HepG2 (cell line): ENCODE measurements around the gene SIGMAR1. TPM values are rescaled to one million over a fixed set of nuclear protein-coding genes. Genes with fewer than 3 reads are reported as not detected.
A peak's percentile ranks its signal among the peaks of the same experiment; 100 is the strongest.

Experiments
- ERF ChIP-seq: IDR thresholded peaks from 2 replicates; pipeline ENCODE4 v1.6.1; 2018; ENCODE audit warnings: missing biosample characterization, missing genetic modification reagents
- ETV6 ChIP-seq: sonication (generic); formaldehyde crosslinking; conservative IDR thresholded peaks from 2 replicates; pipeline ENCODE4 v1.4.0; 2020; ENCODE audit warnings: missing genetic modification reagents
- KDM3A ChIP-seq: IDR thresholded peaks from 2 replicates; pipeline ENCODE4 v1.6.1; 2018; ENCODE audit warnings: low read depth, missing compliant biosample characterization
- MYNN ChIP-seq: sonication (generic); formaldehyde crosslinking; IDR thresholded peaks from 2 replicates; pipeline ENCODE4 v1.4.0; 2020; ENCODE audit warnings: mild to moderate bottlenecking, low read depth, missing genetic modification reagents
- NAIF1 ChIP-seq: sonication (generic); formaldehyde crosslinking; IDR thresholded peaks from 2 replicates; pipeline ENCODE4 v1.5.0; 2020; ENCODE audit warnings: mild to moderate bottlenecking, missing genetic modification reagents, borderline replicate concordance
- SALL2 ChIP-seq: sonication (generic); formaldehyde crosslinking; IDR thresholded peaks from 2 replicates; pipeline ENCODE4 v1.8.1; 2023; ENCODE audit warnings: mild to moderate bottlenecking, missing genetic modification reagents, inconsistent platforms
- SIN3A ChIP-seq: IDR thresholded peaks from 2 replicates; pipeline ENCODE4 v1.6.1; 2011; ENCODE audit warnings: low read depth, mild to moderate bottlenecking, control low read depth, low read length, borderline replicate concordance
- SP4 ChIP-seq: sonication (generic); formaldehyde crosslinking; IDR thresholded peaks from 2 replicates; pipeline ENCODE4 v1.8.1; 2023; ENCODE audit warnings: mild to moderate bottlenecking, missing genetic modification reagents
- ZFP36 ChIP-seq: fragments of 150-350 bp; IDR thresholded peaks from 2 replicates; pipeline ENCODE4 v1.6.1; 2018; ENCODE audit warnings: borderline replicate concordance, low read length, low read depth; ENCODE audit not compliant: partially characterized antibody
- ZNF24 ChIP-seq: fragments of 450-650 bp; IDR thresholded peaks from 2 replicates; pipeline ENCODE4 v1.6.1; 2017; ENCODE audit warnings: antibody characterized with exemption, mild to moderate bottlenecking
- ZNF264 ChIP-seq: sonication (generic); formaldehyde crosslinking; IDR thresholded peaks from 2 replicates; pipeline ENCODE4 v1.4.0; 2020; ENCODE audit warnings: missing genetic modification reagents
- ZNF274 ChIP-seq: sonication (generic); formaldehyde crosslinking; IDR thresholded peaks from 2 replicates; pipeline ENCODE4 v1.5.1; 2020; ENCODE audit warnings: mild to moderate bottlenecking, missing genetic modification reagents
- ZNF367 ChIP-seq: sonication (generic); formaldehyde crosslinking; IDR thresholded peaks from 2 replicates; pipeline ENCODE4 v1.4.0; 2020; ENCODE audit warnings: missing genetic modification reagents, borderline replicate concordance
- ZNF598 ChIP-seq: sonication (generic); formaldehyde crosslinking; IDR thresholded peaks from 2 replicates; pipeline ENCODE4 v1.5.1; 2020; ENCODE audit warnings: mild to moderate bottlenecking, missing genetic modification reagents, borderline replicate concordance
- ZNF749 ChIP-seq: sonication (generic); formaldehyde crosslinking; IDR thresholded peaks from 2 replicates; pipeline ENCODE4 v1.8.0; 2022; ENCODE audit warnings: mild to moderate bottlenecking, missing genetic modification reagents, moderate library complexity, borderline replicate concordance
- ZNF850 ChIP-seq: sonication (generic); formaldehyde crosslinking; conservative IDR thresholded peaks from 2 replicates; pipeline ENCODE4 v1.9.0; 2021; ENCODE audit warnings: mild to moderate bottlenecking, missing genetic modification reagents
- polyA plus RNA-seq, 8 experiments: library from polyadenylated mRNA; depleted of rRNA in 3 of 8; stranded (reverse) in 7 of 8; unstranded in 1 of 8; fragments of >200 nt; fragmentation: Illumina TruSeq in 4 of 8; extraction: Trizol in 4 of 8; gene quantifications; 2 replicates each; pipeline versions ENCODE4 v1.2.1 to v1.2.3, GENCODE V29; 2011 to 2016; ENCODE audit warnings: low read depth in 4 of 8, missing spikeins in 1 of 8, mixed read lengths in 1 of 8; ENCODE audit not compliant: insufficient read depth in 1 of 8
- total RNA-seq, 5 experiments: library from RNA; depleted of rRNA; stranded (reverse); fragments of >200 nt; fragmentation: Illumina TruSeq; extraction: Trizol; gene quantifications; 2 replicates each; pipeline ENCODE4 v1.2.3, GENCODE V29; 2016; ENCODE audit warnings: low read depth in 1 of 5
- TF ChIP-seq, protein P1 (sequence below): sonication (generic); formaldehyde crosslinking; IDR thresholded peaks from 2 replicates; pipeline ENCODE4 v1.5.0; 2020; ENCODE audit warnings: mild to moderate bottlenecking, missing genetic modification reagents
- TF ChIP-seq, protein P2 (sequence below): sonication (generic); formaldehyde crosslinking; IDR thresholded peaks from 2 replicates; pipeline ENCODE4 v1.5.1; 2020; ENCODE audit warnings: missing genetic modification reagents, mild to moderate bottlenecking, borderline replicate concordance
- TF ChIP-seq, protein P3 (sequence below): sonication (generic); formaldehyde crosslinking; conservative IDR thresholded peaks from 2 replicates; pipeline ENCODE4 v1.8.1; 2023; ENCODE audit warnings: missing genetic modification reagents

Gene SIGMAR1
- total and polyA plus RNA-seq, 2 of the 13 experiments (the other 11 are each of a cell fraction or from before 2014, with no cell fraction given): 38.9 to 60.8 TPM

DNA sequence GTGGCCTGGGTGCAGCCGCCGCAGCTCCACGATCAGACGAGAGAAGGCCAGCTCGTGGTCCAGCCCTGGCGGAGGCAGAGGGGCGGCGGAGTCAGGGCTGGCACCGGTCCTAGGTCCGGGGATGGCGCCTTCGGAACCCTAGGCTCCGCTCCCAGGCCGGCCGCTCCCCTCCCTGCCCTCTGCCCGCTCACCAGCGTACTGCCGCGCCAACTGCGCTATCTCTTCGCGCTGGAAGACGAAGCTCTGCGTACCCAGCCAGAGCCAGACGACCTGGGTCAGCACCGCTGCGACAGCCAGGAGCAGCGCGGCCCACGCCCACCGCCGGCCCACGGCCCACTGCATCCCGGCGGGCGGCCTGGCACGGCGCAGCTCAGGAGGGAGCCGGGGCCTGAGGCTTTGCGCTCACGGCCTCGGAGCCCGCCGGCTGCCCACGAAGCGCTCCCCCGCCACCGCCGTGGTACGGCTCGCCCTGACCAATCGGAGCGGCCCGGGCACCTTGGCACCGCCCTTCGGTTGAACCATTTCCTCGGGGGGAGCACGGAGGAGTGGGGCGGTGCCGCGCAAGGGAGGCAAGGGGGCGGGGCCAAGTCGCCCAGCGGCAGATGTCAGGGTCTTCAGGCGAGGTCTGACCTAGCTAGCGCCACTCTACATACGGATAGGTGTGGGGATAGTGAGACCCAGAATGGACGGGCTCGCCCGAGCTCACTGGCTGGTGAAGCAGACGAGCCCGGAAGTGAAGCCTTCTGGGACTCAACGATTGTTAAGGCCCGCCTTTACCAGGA is at the start of gene SIGMAR1 (continued):
- TF ChIP-seq, protein P1, sequence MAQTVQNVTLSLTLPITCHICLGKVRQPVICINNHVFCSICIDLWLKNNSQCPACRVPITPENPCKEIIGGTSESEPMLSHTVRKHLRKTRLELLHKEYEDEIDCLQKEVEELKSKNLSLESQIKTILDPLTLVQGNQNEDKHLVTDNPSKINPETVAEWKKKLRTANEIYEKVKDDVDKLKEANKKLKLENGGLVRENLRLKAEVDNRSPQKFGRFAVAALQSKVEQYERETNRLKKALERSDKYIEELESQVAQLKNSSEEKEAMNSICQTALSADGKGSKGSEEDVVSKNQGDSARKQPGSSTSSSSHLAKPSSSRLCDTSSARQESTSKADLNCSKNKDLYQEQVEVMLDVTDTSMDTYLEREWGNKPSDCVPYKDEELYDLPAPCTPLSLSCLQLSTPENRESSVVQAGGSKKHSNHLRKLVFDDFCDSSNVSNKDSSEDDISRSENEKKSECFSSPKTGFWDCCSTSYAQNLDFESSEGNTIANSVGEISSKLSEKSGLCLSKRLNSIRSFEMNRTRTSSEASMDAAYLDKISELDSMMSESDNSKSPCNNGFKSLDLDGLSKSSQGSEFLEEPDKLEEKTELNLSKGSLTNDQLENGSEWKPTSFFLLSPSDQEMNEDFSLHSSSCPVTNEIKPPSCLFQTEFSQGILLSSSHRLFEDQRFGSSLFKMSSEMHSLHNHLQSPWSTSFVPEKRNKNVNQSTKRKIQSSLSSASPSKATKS (CRISPR knock-in tag): no peak
- TF ChIP-seq ERF (CRISPR knock-in tag) (peak; percentile 87; the same call in 1 of the 2 replicates), ZNF367 (CRISPR knock-in tag) (no peak; the same call in 1 of the 2 replicates), ZNF24 (no peak), ZNF264 (CRISPR knock-in tag) (no peak), ZNF598 (CRISPR knock-in tag) (peak; percentile 5; the same call in 1 of the 2 replicates), ZNF749 (CRISPR knock-in tag) (peak; percentile 72; the same call in 1 of the 2 replicates), ETV6 (CRISPR knock-in tag) (0 out of 2 replicates have a peak, but pooled peaks have one; percentile 66), NAIF1 (peak; percentile 95), SIN3A (peak; percentile 73; the same call in 1 of the 2 replicates), ZFP36 (no peak), MYNN (CRISPR knock-in tag) (no peak), KDM3A (CRISPR knock-in tag) (0 out of 2 replicates have a peak, but pooled peaks have one; percentile 15), ZNF274 (peak; percentile 78), ZNF850 (CRISPR knock-in tag) (no peak), SP4 (CRISPR knock-in tag) (peak; percentile 94), SALL2 (CRISPR knock-in tag) (peak; percentile 81; the same call in 1 of the 2 replicates)
- TF ChIP-seq, protein P2, sequence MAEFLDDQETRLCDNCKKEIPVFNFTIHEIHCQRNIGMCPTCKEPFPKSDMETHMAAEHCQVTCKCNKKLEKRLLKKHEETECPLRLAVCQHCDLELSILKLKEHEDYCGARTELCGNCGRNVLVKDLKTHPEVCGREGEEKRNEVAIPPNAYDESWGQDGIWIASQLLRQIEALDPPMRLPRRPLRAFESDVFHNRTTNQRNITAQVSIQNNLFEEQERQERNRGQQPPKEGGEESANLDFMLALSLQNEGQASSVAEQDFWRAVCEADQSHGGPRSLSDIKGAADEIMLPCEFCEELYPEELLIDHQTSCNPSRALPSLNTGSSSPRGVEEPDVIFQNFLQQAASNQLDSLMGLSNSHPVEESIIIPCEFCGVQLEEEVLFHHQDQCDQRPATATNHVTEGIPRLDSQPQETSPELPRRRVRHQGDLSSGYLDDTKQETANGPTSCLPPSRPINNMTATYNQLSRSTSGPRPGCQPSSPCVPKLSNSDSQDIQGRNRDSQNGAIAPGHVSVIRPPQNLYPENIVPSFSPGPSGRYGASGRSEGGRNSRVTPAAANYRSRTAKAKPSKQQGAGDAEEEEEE: no peak
- TF ChIP-seq, protein P3, sequence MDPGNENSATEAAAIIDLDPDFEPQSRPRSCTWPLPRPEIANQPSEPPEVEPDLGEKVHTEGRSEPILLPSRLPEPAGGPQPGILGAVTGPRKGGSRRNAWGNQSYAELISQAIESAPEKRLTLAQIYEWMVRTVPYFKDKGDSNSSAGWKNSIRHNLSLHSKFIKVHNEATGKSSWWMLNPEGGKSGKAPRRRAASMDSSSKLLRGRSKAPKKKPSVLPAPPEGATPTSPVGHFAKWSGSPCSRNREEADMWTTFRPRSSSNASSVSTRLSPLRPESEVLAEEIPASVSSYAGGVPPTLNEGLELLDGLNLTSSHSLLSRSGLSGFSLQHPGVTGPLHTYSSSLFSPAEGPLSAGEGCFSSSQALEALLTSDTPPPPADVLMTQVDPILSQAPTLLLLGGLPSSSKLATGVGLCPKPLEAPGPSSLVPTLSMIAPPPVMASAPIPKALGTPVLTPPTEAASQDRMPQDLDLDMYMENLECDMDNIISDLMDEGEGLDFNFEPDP (CRISPR knock-in tag): no peak
